CD4-positive, alpha-beta T cell treated with Interleukin-1 beta for 1 hour (primary cell): ENCODE measurements around the gene CATSPER4.
A peak's percentile ranks its signal among the peaks of the same experiment; 100 is the strongest.
"Not testable (repeated sequence)": the region's sequence is repeated elsewhere in the genome, so short reads cannot be mapped to it uniquely, and the experiment has no call there.

ENCODE experiments used
- DNase-seq, 2 donors: peaks; one replicate each; pipeline ENCODE4 v3.0.0-alpha.2; 2020 to 2022

The CATSPER4 gene

DNA sequence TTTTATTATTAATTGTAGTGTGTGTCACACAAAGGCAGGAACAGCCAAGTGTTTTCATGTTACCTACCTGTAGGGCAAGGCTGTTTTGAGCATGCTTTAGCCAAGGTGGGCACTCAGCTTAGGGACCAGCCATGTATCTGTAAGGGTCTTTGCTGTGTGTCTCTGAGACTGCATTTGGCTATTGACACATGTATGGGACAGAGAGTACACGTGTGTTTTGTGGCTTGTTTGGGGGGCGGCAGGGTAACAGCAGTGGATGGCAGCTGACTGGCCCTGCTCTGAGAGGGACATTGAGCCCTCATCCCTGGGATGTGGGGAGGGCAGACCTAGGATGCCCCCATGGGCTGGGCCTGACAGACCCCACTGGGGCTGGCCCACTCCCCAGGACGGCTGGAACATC lies 6.9 kb downstream of the CATSPER4 start:
- no peak for DNase-seq

DNA sequence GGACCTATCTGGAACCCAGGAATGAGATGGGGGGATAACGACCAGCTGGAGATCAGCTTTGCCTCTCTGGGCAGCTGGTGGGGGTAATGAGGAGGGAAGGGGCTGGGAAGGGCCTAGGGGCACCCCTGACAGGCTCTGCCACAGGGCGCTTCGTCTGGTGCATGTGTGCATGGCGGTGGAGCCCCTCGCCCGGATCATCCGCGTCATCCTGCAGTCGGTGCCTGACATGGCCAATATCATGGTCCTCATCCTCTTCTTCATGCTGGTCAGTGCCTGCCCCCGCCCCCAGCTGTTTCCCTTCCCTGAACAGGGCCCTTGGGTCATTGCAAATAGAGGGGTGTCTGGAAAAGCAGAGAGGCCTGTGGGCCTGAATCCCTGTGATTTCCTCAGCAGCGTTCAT lies 7.4 kb downstream of the CATSPER4 start:
- DNase-seq, result no peak

DNA sequence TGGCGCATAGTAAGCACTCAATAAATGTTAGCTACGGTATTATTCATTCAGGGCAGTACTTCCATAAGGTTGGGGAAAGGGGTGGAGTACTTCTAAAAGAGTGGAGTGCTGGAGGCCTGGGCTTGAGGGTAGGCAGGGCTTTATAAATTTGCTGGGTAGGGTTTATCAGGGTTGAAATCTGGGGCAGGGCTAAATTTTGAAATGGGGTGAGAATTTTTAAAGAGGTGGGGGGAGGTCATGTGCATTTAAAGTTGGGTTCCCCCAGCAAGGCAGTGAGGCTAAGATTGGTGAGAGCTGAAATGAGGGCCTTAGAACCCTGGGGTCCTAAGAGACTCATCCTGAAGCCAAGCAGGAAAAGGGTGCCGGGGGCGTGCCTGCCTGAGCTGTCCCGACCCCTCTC lies 10.0 kb downstream of the CATSPER4 start:
- DNase-seq, result no peak

DNA sequence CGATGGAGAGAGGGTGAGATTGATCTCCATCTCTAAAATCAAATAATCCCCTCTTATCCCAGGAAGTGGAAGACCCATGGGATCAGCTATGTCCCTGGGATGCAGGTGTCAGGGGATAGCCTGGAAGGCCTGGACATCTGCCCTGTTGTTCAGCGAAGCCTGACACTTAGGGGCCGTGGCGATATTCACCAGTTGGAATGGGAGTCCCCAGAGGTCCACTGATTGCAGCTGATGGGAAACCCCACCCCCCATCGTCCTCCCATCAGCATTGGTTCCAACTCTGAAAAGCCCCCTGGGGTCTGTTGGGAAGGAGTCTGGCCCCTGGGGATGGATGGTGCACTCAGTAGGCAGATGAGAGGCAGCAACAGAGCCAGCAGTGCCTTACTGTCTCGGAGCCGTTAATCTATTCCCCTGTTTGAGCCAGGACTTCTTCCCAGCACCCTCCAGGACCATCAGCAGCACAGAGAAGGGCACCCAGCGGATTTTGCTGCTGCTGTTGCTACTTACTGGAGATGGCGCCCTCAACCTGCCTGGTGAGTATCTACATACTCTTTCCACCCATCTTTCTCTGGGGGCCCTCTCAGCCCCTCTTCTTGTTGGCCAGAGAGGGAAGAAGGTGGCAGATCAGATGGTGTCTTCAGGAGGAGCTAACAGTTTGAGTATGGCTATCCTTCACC lies 13.4 kb downstream of the CATSPER4 start:
- DNase-seq, result no peak

DNA sequence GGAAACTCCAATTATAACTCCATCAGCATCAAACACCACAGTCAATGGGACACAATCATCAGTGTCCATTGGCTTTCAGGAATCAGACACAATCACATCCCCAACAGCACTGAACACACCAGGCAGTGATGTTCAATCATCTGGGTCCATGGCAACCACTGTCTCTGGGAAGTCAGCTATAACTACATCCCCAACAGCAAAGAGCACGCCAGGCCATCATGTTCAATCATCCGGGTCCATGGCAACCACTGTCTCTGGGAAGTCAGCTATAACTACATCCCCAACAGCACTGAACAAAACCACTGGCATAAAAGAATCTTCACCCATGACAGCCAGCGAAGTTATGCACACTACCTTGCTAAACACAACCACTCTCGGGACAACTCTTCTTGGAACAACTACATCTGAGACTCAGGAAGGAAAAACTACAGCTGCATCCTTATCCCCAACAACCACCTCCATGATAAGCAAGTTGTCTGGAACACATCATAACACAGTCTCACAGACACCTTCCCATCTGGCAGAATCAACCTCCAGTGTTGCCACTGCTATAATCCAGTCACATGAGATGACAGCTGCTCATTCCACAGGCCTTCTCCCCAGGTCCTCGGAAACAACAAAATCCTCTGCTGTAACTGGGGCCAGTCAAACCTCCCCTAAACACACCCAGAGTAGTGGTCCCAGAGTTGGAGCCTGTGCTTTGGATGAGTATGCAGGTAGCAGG lies 19.9 kb downstream of the CATSPER4 start:
- no peak for DNase-seq

DNA sequence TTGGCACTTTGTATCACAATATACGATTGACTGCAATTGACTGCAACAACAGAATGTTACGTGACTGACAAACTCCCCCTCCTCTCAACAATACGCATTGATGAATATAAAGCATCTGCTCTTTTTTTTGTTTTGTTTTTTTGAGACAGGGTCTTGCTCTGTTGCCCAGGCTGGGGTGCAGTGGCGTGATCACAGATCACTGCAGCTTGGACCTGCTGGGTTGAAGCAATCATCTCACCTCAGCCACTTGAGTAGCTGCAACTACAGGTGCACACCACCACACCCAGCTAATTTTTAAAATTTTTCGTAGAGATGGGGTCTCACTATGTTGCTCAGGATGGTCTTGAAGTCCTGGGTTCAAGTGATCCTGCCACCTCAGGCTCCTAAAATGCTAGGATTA lies 22.3 kb downstream of the CATSPER4 start:
- DNase-seq, result no peak

DNA sequence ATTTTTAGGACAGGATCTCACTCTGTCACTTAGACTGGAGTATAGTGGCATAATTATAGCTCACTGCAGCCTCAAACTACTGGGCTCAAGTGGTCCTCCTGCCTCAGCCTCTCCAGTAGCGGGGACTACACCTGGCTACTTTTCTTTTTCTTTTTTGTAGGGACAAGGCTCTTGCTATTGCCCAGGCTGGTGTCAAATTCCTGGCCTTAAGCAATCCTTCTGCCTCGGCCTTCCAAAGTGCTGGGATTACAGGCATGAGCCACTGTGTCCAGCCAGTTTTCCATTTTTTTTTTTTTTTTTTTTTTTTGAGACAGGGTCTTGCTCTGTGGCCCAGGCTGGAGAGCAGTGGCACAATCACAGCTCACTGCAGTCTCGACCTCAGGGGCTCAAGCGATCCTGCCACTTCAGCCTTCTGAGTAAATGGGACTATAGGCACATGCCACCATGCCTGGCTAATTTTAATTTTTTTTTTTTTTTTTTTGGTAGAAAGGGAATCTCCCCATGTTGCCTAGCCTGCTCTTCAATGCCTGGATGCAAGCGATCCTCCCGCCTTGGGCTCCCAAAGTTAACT lies 23.0 kb downstream of the CATSPER4 start:
- no peak for DNase-seq

DNA sequence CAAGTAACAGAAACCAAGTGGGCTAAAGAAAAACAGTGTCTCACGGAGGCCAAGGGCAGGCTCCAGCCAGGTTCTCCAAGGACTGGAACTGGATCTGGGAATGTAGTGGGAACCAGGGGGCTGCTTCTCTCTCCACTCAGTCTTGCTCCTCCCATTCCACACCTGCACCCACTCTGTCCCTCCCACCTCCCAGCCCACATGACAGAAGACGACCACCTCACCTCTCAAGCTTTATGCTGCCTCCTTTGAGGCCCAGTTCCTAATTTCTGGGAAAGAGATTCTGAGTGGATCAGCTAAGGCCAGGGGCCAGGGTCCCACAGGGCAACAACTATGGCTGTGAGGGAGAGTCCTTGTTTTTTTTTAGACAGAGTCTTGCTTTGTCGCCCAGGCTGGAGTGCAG lies 24.8 kb downstream of the CATSPER4 start:
- no peak for DNase-seq

DNA sequence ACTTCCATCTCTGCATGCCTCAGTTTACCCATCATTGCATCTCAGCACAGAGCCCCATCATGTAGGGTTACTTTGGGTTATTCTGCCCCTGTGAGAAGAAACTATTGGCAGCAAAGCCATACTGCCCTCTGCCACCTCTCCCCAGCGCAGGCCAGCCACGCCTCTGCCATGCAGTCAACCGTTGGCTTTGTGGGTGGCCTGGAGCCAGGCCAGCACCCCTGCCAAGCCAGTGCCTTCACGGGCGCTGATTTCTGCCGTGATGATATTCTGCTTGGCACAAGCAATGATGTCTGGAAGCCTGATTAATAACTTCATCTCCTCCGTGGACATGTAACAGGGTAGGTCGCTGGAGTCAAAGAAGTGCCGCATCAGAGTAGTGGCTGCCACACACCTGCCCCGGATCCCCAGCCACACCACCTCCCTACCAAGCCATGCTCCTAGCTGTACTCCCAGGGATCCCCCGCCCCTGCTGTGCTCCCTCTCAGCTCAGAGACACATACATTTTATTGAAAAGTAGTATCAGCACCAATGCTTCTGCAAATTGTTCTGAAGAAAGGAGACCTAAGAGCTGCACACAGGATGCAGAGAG lies 28.6 kb downstream of the CATSPER4 start:
- no peak for DNase-seq

DNA sequence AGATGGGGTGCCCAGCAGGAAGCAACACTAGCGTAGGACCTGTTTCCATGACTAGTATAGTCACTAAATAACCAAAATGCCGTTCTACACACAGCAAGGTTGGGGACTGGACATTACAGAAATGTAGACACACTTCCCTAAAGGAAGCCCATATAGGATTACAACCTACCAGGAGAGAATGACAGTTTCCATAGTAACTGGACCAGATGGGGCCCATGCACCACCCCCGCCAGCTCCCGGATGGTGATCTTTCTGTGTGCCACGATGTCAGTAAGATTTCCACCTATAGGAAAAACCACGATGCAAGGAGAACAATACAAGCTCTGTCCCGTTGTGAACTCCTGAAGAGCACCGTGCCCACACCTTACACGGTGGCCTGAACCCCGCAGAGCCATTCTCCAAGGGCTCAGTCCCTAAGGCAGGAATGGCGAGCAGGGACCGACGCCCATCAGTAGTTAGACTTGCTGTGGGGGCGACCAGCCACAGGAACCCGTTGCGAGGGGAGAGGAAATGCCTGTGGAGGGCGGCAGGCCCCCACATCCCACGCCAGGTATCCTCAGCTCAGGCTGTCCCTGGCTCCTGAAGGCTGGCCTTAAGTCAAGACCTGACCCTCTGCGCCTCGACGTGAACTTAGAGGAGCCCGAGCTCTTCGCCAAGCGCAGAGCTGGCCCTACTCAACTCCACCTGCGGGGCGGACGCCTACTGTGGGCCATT lies 30.0 kb downstream of the CATSPER4 start:
- DNase-seq, result no peak

DNA sequence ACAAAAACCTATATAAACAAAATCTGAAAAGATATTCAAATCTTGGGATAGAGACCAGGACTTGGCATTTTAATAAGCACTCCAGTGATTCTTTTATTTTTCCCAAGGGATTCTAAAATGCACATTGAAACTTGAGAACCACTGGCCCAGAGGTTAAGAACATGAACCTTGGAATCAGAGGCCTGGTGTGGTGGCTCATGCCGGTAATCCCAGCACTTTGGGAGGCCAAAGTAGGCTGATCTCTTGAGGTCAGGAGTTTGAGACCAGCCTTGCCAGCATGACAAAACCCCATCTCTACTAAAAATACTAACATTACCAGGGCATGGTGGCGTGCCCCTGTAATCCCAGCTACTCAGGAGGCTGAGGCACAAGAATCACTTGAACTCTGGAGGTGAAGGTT lies 30.7 kb downstream of the CATSPER4 start:
- DNase-seq, result no peak

DNA sequence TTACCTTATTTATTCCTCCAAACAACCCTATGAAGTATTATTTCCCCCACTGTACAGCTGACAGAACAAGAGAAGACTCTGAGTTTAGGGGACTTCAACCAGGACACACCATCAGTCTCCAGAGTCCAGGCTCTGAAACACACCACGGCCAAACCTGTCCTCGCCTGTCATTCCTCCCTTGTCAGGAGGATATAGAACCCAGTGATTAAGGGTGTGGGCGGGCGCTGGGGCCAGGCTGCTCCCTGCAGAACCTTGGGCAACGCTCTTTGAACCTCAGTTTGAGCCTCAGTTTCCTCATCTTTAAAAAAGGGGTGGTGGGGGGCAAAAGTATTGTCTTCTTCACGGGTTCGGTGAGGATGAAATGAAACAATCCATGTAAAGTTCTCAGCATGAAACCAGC lies 34.2 kb downstream of the CATSPER4 start:
- no peak for DNase-seq

DNA sequence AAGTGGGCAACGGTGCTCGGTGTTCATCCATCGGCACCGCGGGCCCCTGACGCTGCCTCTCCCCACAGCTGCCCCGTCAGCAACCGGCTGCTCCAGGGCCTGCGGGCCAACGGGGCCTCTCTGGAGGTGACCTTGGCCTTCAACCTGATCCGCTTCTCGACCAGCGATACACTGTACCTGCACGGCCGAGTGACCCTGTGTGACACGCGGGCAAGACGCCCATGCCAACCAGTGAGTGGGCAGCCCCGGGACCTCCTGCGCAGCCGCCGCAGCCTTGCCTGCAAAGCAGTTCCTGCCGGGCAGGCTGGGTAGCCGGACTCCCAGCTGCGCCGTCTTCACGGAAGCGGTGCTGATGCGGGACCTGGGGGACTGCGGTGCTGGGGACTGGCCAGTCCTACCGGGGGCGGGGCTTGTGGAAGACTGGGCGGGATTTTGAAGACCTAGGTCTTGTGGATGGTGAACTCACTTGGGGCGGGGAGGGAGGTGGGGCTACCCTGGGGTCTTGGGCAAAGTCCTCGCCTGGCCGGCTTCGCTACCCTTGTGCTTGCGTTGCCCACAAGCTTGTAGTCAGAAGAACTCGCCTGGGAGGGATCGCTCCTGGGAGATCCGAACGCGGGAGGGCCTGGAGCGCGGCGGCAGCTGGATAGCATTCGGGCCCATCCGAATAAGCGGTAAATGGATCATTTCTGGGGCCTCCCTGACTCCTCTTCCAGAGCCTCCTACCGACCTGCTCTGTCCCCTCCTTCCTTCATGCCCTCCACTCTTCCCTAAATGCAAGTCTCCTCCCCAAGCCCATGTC lies 34.8 kb downstream of the CATSPER4 start:
- DNase-seq, result peak; percentile 53 to 62

DNA sequence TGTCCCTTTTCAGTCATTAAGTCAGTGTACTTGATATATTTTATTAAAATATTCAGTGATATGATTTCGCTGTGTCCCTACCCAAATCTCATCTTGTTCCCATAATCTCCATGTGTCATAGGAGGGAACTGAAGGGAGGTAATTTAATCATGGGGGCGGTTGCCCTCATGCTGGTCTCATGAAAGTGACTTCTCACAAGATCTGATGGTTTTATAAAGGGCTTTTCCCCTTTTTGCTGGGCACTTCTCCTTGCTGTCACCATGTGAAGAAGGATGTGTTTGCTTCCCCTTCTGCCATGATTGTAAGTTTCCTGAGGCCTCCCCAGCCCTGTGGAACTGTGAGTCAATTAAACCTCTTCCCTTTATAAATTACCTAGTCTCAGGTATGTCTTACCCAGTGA lies 40.3 kb downstream of the CATSPER4 start:
- DNase-seq, result not testable (repeated sequence)

DNA sequence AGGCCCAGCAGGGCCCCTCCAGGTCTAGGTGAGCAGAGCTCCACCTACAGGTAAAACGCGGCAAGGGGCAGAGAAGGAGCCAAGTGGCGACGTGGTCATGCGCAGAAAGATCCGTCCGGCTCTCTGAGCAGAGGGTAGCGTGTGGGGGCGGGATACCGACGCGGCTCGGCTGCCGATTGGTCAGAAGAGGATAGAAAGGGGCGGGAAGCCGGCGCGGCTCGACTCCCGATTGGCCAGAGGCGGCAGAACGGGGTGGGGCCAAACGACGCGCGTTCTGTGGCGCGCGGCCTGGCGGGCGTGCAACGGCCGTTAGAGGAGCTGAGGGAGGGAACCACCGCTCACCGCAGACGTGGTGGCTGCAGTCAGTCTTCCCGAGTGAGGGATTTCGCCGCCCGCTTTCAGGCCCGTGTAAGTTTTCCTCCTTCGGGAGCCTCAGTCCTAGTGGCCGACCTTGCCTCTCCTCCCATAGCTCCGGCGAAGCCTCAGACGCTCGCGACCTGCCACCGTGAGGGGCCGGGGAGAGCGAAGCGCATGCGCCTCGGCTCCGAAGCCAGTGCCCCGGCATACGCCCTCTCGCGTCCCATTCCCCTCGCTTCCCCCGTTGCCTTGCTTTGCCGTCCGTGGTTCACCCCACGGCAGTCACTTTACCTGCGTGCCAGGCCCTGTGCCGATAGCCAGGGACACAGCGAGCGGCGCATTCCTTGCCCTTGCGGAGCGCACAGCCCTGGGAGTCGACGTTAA lies 43.7 kb downstream of the CATSPER4 start, which contains the start of gene CEP85:
TSS of gene CEP85 (plus strand) at position 298 of the 741 bp plus-strand sequence. CDS start 5,584 bp downstream, outside the sequence.
- DNase-seq, result peak; percentile 98

DNA sequence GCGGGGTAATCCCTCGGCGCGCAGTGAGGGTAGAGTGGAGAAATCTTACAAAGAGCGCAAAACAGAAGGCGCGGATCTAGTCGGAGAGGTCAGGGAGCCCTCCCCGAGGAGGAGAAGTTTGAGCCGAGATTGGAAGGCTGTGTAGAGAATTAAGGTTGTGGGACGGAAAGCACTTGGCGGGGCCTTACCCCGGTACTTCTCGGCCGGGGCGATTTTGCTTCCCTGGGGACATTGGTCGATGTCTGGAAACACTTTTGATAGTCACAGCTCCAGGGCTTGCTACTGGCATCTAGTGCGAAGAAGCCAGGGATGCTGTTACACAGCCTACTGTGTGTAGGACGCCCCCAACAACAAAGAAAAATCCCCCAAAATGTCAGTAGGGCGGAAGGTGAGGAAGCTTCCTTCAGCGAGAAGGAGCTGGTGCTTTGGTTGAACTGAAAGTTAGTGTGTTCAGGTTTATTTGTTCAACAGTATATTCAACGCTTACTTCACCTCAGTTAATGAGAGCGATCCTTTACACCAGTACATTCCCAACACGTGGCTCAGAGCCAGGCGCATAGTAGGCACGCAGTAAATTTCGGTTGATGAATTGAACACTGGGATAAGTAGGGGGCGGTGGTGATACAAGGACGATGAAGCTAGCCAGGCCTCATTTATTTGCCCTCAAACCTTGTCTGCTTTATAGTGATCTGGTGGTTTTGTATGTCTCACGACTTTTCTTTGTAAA lies 44.4 kb downstream of the CATSPER4 start:
- DNase-seq, result peak in 1 of 2 donors; percentile 29

DNA sequence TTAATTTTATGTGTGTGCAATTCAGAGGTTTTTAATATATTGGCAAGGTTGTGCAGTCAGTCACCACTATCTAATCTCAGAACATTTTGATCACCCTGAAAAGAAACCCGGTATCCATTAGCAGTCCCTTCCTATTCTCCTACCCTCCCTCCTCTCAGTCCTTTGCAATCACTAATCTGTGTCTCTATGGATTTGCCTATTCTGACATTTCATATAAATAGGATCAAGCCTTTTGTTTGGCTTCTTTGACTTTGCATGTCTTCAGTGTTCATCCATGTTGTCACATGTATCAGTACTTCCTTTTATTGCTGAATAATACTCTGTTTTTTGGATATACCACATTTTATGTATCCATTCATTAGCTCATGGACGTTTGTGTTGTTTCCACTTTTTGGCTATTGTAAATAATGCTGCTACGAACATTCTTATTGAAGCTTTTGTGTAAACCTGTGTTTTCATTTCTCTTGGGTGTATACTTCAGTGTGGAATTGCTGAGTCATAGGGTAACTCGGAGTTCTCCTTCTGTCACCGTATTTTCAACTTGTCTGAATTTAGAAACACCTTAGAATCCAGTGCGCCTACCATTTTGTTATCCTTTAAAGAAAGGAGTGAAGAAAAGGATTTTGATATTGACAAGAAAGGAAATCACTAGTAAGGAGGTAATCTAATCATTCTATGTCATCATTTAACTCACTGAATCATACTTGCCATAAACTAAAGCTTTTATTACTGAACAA lies 47.0 kb downstream of the CATSPER4 start:
- DNase-seq, result no peak

DNA sequence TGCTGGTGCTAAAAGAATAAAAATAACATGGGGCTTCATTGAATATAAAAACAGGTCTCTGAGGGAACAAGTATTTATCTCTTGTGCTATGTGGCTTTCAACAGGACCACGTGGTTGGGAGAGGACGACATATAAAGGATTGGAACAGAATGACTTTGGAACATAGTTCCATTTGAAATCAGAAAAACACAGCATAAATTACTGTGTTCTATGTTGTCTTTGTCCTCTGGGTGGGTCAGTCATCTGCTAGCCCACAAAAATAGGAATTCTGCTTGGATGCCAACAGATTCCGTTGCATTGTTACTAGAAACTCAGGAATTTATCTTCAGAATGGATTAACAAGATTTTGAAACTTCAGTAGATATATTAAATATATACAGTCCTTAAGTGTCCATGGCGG lies 49.5 kb downstream of the CATSPER4 start:
- DNase-seq, result no peak
